Hematopoietic multipotent progenitor cell treated with erythropoietin and hydrocortisone succinate and interleukin-3 and kit ligand, for 6 days (in vitro differentiated cells): ENCODE results near the gene HEATR1.
"Not testable (repeated sequence)": the region's sequence is repeated elsewhere in the genome, so short reads cannot be mapped to it uniquely, and the experiment has no call there.

Experiments
- DNase-seq: peaks from one replicate; pipeline ENCODE4 v3.0.0-alpha.2; 2015

The HEATR1 gene

GRCh38 chr1:236581528-236581927 lies 22.8 kb downstream of the HEATR1 start:
- DNase-seq, result no peak

- not testable (repeated sequence) for DNase-seq
These were observed 23.9 kb downstream of the HEATR1 start for GRCh38 chr1:236580404-236580803.

DNA sequence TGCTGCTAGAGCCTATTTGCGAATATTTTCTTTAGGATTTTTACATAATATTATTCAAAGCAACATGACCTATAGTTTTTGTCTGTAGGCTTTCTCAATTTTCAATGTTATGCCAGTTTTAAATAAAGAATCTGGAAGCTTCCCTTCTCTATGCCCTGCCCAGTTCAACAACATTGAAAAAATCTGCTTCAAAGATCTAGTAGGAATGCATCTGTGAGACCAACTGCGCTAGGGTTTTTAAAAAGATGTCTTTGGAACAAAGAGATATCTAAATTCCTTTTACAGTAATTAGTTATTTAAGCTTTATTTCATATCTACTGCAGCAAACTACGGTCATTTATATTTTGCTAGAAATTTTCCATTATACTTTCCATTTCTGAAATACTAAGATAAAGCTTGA lies 25.7 kb downstream of the HEATR1 start:
- DNase-seq, result no peak

- not testable (repeated sequence) for DNase-seq
These were observed 27.3 kb downstream of the HEATR1 start for GRCh38 chr1:236577041-236577440.

GRCh38 chr1:236576004-236576403 lies 28.3 kb downstream of the HEATR1 start:
- no peak for DNase-seq

DNA sequence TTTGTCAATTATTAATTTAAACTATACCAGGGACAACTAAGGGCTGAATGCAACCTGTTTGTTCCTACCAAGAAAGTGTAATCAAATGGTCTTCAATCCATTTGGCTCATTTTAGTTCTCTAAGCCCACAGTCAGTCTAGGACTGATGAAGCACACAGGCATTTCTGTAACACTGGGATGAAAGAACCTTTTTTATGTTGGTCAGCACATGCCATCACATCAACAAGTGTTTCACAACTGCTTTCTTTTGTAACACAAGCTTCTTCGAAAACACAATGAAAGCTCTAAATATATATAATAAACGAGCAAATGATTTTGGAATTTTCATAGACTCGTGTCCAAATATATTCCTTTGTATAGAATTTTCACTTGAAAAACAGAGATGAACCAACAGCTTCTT lies 28.8 kb downstream of the HEATR1 start:
- DNase-seq, result no peak

DNA sequence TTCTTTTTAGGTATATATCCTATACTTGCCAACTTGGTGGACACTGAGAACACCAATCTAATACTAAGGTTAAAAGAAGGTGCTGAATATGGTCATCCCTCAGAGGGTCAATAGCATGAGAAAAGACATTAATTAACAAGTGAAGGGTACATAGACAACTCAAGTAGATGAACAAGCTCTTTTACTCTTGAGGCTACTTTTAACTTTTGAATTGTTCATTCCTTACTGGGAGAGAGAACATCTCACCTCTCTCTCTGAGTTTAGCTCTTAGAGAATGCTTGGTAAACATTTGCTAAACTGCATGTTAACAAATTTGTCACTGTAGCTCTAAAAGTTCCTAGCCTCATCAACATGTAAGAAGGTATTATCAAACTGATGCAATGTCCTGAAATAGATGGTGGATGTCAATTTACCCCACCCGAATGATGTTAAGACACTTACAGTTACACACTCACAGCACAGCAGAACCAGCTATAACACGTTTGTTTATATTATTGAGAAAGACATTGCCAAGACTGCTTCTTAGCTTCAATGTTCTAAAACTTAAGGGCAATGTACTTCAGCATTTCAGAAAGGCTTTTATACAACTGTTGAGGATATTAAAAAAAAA lies 35.9 kb downstream of the HEATR1 start:
- DNase-seq, result no peak

DNA sequence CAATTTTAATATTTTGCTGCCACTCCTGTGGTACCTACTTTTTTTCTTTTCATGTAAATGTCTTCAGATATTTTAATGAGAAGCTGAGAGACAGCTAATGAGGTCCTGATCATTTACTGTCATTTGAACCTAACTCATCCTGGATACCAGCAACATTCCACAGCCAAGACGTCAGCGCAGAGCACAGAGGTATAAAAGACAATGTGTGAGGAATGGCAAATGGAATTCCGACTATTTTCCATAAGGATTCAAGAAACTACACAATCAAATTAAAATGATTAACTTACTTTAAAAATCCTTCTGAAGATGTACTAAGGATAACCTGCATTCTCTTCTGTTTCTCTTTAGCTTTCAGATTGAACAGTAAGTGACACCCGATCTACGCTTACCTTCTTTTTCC lies 38.8 kb downstream of the HEATR1 start:
- no peak for DNase-seq

DNA sequence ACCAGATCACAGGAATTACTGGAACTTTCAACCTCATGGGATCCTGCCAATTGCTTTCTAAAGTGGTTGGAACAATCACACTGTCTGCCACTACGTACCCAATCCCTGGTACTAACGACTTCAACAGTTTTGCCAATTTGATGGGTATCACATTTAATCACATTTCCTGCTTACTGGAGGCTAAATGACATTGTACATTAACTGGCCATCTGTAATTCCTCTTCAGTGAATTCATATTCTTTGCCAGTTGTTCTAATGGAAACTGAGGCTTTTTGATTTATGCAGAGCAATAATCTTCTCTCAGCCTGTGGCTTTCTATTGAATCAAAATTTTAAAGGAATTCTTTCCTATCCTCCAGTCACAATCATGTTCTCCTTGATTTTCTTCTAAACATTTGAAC lies 42.3 kb downstream of the HEATR1 start:
- no peak for DNase-seq

- DNase-seq, result no peak
These were observed 44.0 kb downstream of the HEATR1 start for GRCh38 chr1:236560213-236560771.

DNA sequence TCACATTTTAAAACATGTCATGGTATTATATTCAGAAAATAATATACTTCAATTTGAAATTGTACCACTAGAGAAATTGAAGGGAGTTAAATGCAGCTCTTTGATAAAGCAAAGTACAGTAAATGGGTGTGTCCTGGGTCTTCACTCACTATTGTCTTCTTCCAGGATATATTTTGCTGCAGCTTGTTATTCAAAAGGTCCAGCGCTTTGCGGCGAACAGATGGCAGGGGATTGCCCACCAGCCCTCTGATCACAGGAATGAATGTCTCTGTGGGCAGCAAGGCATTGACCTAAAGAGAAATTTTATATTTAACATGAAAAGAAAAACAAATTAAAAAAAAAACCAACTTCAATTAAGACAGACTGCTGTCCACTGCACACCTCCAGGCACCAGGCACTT lies 45.5 kb downstream of the HEATR1 start:
- no peak for DNase-seq

GRCh38 chr1:236558081-236558480 lies 46.2 kb downstream of the HEATR1 start:
- DNase-seq, result no peak

DNA sequence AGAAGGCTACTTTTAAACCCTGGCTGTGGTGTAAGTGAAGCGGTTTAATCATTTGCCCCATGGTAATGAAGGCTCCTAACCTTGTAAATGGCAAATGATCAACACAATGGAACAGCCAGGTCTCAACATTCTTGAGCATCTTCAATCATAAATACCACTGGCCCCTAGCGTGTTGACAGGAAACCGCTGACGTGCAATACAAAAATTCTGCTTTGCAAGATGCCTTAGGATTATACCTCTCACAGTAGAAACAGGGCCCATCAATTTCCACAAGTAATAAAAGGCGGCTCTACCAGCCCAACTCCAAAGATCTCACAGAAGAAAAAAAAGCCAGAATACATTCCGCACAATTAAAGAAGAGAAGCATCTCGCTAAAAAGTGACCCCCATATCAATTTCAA lies 47.7 kb downstream of the HEATR1 start:
- no peak for DNase-seq

DNA sequence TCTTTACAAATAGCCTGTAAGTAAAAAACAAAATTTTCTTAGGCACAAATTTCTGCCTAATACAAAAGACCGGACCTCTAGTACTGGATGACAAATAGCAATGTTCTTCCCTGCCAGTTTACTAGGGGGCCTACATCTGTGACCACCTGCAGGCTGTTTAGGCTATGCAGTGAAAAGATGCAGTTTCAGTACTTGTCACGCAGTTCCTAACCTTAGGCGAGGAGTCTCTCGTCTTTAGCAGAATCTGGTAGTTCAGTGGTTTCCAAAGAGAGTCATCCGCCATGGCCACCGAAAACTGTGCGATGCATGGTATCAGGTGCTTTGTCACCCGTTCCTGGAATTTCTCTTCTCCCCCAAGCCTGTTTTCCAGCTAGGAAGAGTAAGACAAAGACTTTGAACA lies 50.9 kb downstream of the HEATR1 start:
- no peak for DNase-seq

DNA sequence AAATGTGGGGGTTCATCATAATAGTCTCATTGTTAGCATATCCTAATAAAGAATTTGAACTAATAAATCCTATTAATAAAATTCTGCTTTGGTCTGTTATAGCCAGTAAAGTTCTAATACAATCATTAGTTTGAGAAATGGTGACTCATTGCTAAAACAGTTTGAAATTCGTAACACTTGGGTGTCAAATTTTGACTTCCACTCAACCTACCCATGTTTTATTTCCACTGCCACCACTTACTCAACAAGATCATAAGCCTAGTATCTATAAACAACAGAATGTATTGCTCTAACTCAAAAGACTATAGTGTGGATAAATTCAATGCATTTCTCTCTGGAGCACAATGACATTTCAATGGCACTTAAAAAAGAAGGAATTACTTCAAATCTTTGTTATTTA lies 51.4 kb downstream of the HEATR1 start:
- no peak for DNase-seq

GRCh38 chr1:236552096-236552495 lies 52.2 kb downstream of the HEATR1 start:
- no peak for DNase-seq

- peak; percentile 78 for DNase-seq
These were observed 53.1 kb downstream of the HEATR1 start for GRCh38 chr1:236550961-236551851.

GRCh38 chr1:236548452-236548851 lies 55.9 kb downstream of the HEATR1 start:
- DNase-seq, result no peak

GRCh38 chr1:236545621-236546169 lies 58.6 kb downstream of the HEATR1 start:
- peak; percentile 33 for DNase-seq

DNA sequence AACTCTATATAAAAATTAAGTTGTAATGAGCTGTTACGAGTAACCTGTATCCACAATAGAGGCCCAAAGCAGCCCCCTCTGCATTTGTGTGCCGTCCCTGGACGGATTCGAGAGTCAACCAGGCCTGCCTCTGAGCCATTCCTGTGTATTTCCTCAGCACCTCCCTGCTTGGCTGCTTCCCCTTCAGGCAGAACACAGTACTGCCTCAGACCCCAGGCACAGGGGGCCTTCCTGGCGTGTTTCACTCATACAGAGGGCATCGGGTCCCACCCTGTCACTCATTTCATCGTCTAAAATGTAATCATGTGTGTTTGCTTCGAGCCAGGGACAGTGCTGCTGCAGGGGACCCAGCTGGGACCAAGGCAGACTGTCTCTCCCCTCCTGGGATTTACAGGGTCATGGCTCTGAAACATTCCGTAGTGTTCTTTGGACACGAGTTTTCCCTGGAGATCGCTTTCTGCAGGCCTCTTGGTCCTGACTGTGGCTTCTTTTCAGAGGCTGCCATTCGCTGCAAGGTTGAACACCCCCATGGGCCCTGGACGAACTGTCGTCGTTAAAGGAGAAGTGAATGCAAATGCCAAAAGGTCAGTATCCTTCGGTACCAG lies 61.1 kb downstream of the HEATR1 start:
- no peak for DNase-seq

DNA sequence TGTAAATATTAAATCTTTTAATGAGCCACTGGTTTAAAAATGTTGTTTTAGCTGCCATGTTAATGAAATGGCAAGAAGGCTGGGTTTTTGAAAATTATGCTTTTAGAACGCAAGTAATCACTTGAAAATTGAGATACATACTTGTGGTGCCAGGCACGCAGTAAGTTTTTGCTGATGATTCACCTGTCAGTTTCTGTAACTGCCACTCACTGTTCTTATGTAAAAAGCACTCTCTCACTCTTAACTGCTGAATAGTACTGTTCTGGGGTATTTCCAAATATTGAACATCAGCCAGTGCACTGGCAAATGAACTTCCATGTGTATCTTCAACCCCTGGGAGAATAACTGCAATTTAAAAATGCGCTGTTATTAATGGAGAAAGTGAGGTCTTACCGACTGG lies 62.6 kb downstream of the HEATR1 start:
- DNase-seq, result no peak

GRCh38 chr1:236540813-236541465 lies 63.4 kb downstream of the HEATR1 start:
- DNase-seq, result no peak

DNA sequence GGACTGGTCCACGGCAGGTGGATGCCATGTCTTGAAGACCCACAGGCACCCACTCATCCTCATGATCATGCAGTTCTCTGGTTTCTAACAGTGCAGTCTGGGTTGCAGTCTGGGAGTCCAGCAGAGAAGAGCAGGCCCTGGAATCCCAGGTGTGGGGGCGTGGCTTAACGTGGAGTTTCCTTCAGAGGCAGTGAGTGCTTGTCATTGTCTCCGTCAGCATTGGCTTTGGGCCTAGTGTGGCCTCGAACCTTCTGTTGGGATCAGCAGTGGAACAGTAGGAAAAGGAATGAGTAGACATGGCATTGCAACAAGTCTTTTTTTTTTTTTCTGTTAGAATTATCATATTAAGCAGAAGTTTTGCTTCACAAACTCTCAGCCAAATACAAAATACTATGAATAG lies 67.8 kb downstream of the HEATR1 start:
- no peak for DNase-seq
